Keratinocyte (primary cell): ENCODE results near the gene PCDHGB3.

ENCODE experiments used
- CTCF ChIP-seq, 3 experiments: IDR thresholded peaks in 1 of 3; conservative IDR thresholded peaks in 1 of 3; optimal IDR thresholded peaks in 1 of 3; 2 replicates in 2 of 3; 3 replicates in 1 of 3; pipeline versions ENCODE3 to v1.5.1; 2011; ENCODE audit warnings: low read length in 3 of 3, mild to moderate bottlenecking in 3 of 3, moderate library complexity in 2 of 3, control low read depth in 1 of 3, inconsistent platforms in 1 of 3; ENCODE audit not compliant: insufficient read depth in 2 of 3; ENCODE audit errors: extremely low read depth in 1 of 3
- EZH2 ChIP-seq: IDR thresholded peaks from one replicate; pipeline ENCODE4 v1.6.1; 2012; ENCODE audit warnings: inconsistent platforms, mild to moderate bottlenecking, low read length, moderate library complexity

GRCh38 chr5:141413540-141414069 lies 43.6 kb downstream of the PCDHGB3 start:
- no peak for TF ChIP-seq CTCF (optimal IDR thresholded peaks at IDR 0.05 in 1 of 3, IDR thresholded peaks at IDR 0.05 in 1 of 3, conservative IDR thresholded peaks at IDR 0.05 in 1 of 3; ENCODE audit: extremely low read depth in 1 of 3, insufficient read depth in 2 of 3, low read length in 3 of 3)
- TF ChIP-seq EZH2 = no peak
